ENCODE measurements around the gene TMEM135. TPM values are rescaled to one million over a fixed set of nuclear protein-coding genes. Genes with fewer than 3 reads are reported as not detected.

The TMEM135 gene
- total RNA-seq, 2 experiments from 2014 or later, result 14.1 to 15.6 TPM

GRCh38 chr11:87329172-87329571, 291.4 kb downstream of the TMEM135 start:
- POLR2A ChIA-PET, result no interaction called here
- no peaks in the 10 kb centered on the region for H3K9me3 Mint-ChIP-seq
- H3K27ac Mint-ChIP-seq, result no peak overlapping the region
- DNase-seq, result no peak
- ATAC-seq (ENCODE audit: poor library complexity), result no peak
- Histone ChIP-seq H3K36me3 (ENCODE audit: insufficient read depth, low read length) (no peaks in the 10 kb centered on the region), H3K9me3 (ENCODE audit: control insufficient read depth in 1 of 2, insufficient read depth in 1 of 2, low read length in 2 of 2) (no peaks in the 10 kb centered on the region), H3K4me3 (ENCODE audit: low read length) (no peak overlapping the region), H3K27me3 (ENCODE audit: control insufficient read depth in 1 of 2, insufficient read depth in 2 of 2, low read length in 2 of 2) (no peaks in the 10 kb centered on the region), H3K4me1 (ENCODE audit: insufficient read depth, low read length) (no peaks in the 10 kb centered on the region), H3K27ac (ENCODE audit: low read depth in 1 of 2, low read length in 2 of 2) (no peak overlapping the region)
- peaks cover 17% of the 10 kb centered on the region for H3K36me3 Mint-ChIP-seq (ENCODE audit: low read depth)
- H3K4me1 Mint-ChIP-seq (ENCODE audit: low read depth), result no peaks in the 10 kb centered on the region
- intact Hi-C loops (cut with DNase I, micrococcal nuclease), result no loop called here
- no peaks in the 10 kb centered on the region for H3K27me3 Mint-ChIP-seq
- no peak overlapping the region for H3K4me3 Mint-ChIP-seq
- CTCF ChIA-PET, result no interaction called here
- TF ChIP-seq CTCF (IDR thresholded peaks at IDR 0.05), result no peak

GRCh38 chr11:87330187-87330601, 292.5 kb downstream of the TMEM135 start:
- no peak overlapping the region for H3K27ac ChIP-seq (ENCODE audit: low read depth in 1 of 2, low read length in 2 of 2)
- no peak overlapping the region for H3K27ac Mint-ChIP-seq
- peaks cover 2% of the 10 kb centered on the region for H3K9me3 Mint-ChIP-seq
- ATAC-seq (ENCODE audit: poor library complexity) (no peak), DNase-seq (no peak)
- intact Hi-C loops (cut with DNase I, micrococcal nuclease), result no loop called here
- ChIA-PET POLR2A (no interaction called here), CTCF (no interaction called here)
- no peaks in the 10 kb centered on the region for H3K27me3 Mint-ChIP-seq
- H3K36me3 ChIP-seq (ENCODE audit: insufficient read depth, low read length), result no peaks in the 10 kb centered on the region
- H3K9me3 ChIP-seq (ENCODE audit: control insufficient read depth in 1 of 2, insufficient read depth in 1 of 2, low read length in 2 of 2), result peaks cover 0 to 2% of the 10 kb centered on the region in 2 experiments
- TF ChIP-seq CTCF (IDR thresholded peaks at IDR 0.05), result no peak
- no peak overlapping the region for H3K4me3 ChIP-seq (ENCODE audit: low read length)
- peaks cover 8% of the 10 kb centered on the region for H3K36me3 Mint-ChIP-seq (ENCODE audit: low read depth)
- no peaks in the 10 kb centered on the region for H3K27me3 ChIP-seq (ENCODE audit: control insufficient read depth in 1 of 2, insufficient read depth in 2 of 2, low read length in 2 of 2)
- no peak overlapping the region for H3K4me3 Mint-ChIP-seq
- no peaks in the 10 kb centered on the region for H3K4me1 Mint-ChIP-seq (ENCODE audit: low read depth)
- no peaks in the 10 kb centered on the region for H3K4me1 ChIP-seq (ENCODE audit: insufficient read depth, low read length)

GRCh38 chr11:87331273-87331672, 293.5 kb downstream of the TMEM135 start:
- H3K27me3 ChIP-seq (ENCODE audit: control insufficient read depth in 1 of 2, insufficient read depth in 2 of 2, low read length in 2 of 2), result no peaks in the 10 kb centered on the region
- Mint-ChIP-seq H3K36me3 (ENCODE audit: low read depth) (peaks cover 8% of the 10 kb centered on the region), H3K27me3 (no peaks in the 10 kb centered on the region), H3K4me1 (ENCODE audit: low read depth) (no peaks in the 10 kb centered on the region), H3K9me3 (peaks cover 2% of the 10 kb centered on the region), H3K27ac (no peak overlapping the region), H3K4me3 (no peak overlapping the region)
- DNase-seq, result no peak
- ATAC-seq (ENCODE audit: poor library complexity), result no peak
- no peak overlapping the region for H3K27ac ChIP-seq (ENCODE audit: low read depth in 1 of 2, low read length in 2 of 2)
- TF ChIP-seq CTCF (IDR thresholded peaks at IDR 0.05), result no peak
- no peak overlapping the region for H3K4me3 ChIP-seq (ENCODE audit: low read length)
- H3K4me1 ChIP-seq (ENCODE audit: insufficient read depth, low read length), result no peaks in the 10 kb centered on the region
- intact Hi-C loops (cut with DNase I, micrococcal nuclease), result no loop called here
- H3K36me3 ChIP-seq (ENCODE audit: insufficient read depth, low read length), result no peaks in the 10 kb centered on the region
- ChIA-PET CTCF (no interaction called here), POLR2A (no interaction called here)
- H3K9me3 ChIP-seq (ENCODE audit: control insufficient read depth in 1 of 2, insufficient read depth in 1 of 2, low read length in 2 of 2), result peaks cover 0 to 5% of the 10 kb centered on the region in 2 experiments
